ENCODE data around the gene ZGPAT. TPM values are rescaled to one million over a fixed set of nuclear protein-coding genes. Genes with fewer than 3 reads are reported as not detected.

The ZGPAT gene
- total RNA-seq, 1 experiment from 2014 or later: 27.2 TPM

GRCh38 chr20:63750807-63751470 is 43.1 kb downstream of the ZGPAT start:
- TF ChIP-seq CTCF (conservative IDR thresholded peaks at IDR 0.05) (no peak), EZH2 (IDR thresholded peaks at IDR 0.05; ENCODE audit: low read depth) (no peak)
- H3F3A ChIP-seq (ENCODE audit: insufficient read depth, low read depth): peaks cover 13% of the 10 kb centered on the region; the same call in 1 of the 2 replicates
- no peak overlapping the region for H3K4me3 ChIP-seq
- DNase-seq: no peak
- H3K9me2 ChIP-seq (ENCODE audit: insufficient read depth): no peaks in the 10 kb centered on the region
- H3K27ac ChIP-seq: no peak overlapping the region
- ChIA-PET POLR2A (ENCODE audit: unreplicated experiment) (interaction anchor here (0.6 to 0.9 kb wide), 2 partner anchors 195 to 214 kb away, joined by 3 read pairs; no protein-coding TSS in a partner anchor), CTCF (no interaction called here)
- H3K4me2 ChIP-seq: no peak overlapping the region
- H3K27me3 ChIP-seq (ENCODE audit: insufficient read depth, low read depth): no peaks in the 10 kb centered on the region
- BruUV-seq (replicated peaks): no TSS peak
- intact Hi-C loops (cut with micrococcal nuclease; ENCODE audit: unreplicated experiment): no loop called here
- no peaks in the 10 kb centered on the region for H3K79me2 ChIP-seq (ENCODE audit: low read depth)
- no peaks in the 10 kb centered on the region for H3K4me1 ChIP-seq (replicated peaks; ENCODE audit: insufficient read depth)
- no peak overlapping the region for H2AFZ ChIP-seq
- H3K9me3 ChIP-seq (ENCODE audit: insufficient read depth, low read depth): no peaks in the 10 kb centered on the region
- H4K20me1 ChIP-seq (ENCODE audit: insufficient read depth): 0 out of 2 replicates have a peak, but pooled peaks cover 5% of the 10 kb centered on the region
- H3K36me3 ChIP-seq (ENCODE audit: low read depth): no peaks in the 10 kb centered on the region

GRCh38 chr20:63751471-63752271 is 43.8 kb downstream of the ZGPAT start:
- POLR2A ChIA-PET (ENCODE audit: unreplicated experiment): interaction anchor here (0.6 kb wide), 1 partner anchor 196 kb away, joined by 3 read pairs; no protein-coding TSS in a partner anchor

More at GRCh38 chr20:63751471-63752271, 43.8 kb downstream of the ZGPAT start:
- H3K9me3 ChIP-seq (ENCODE audit: insufficient read depth, low read depth): no peaks in the 10 kb centered on the region
- DNase-seq: no peak
- no peaks in the 10 kb centered on the region for H3K4me1 ChIP-seq (replicated peaks; ENCODE audit: insufficient read depth)
- H3K36me3 ChIP-seq (ENCODE audit: low read depth): no peaks in the 10 kb centered on the region
- H4K20me1 ChIP-seq (ENCODE audit: insufficient read depth): 0 out of 2 replicates have a peak, but pooled peaks cover 5% of the 10 kb centered on the region
- no peaks in the 10 kb centered on the region for H3K27me3 ChIP-seq (ENCODE audit: insufficient read depth, low read depth)
- CTCF ChIA-PET: no interaction called here
- H3K4me2 ChIP-seq: no peak overlapping the region
- intact Hi-C loops (cut with micrococcal nuclease; ENCODE audit: unreplicated experiment): no loop called here
- no peak overlapping the region for H3K27ac ChIP-seq
- peaks cover 12% of the 10 kb centered on the region; the same call in 1 of the 2 replicates for H3F3A ChIP-seq (ENCODE audit: insufficient read depth, low read depth)
- no peaks in the 10 kb centered on the region for H3K9me2 ChIP-seq (ENCODE audit: insufficient read depth)
- no peaks in the 10 kb centered on the region for H3K79me2 ChIP-seq (ENCODE audit: low read depth)
- no peak overlapping the region for H3K4me3 ChIP-seq
- no peak overlapping the region for H2AFZ ChIP-seq
- TF ChIP-seq EZH2 (IDR thresholded peaks at IDR 0.05; ENCODE audit: low read depth) (no peak), CTCF (conservative IDR thresholded peaks at IDR 0.05) (no peak)
- BruUV-seq (replicated peaks): no TSS peak
